Measurements from ENCODE around the gene FER1L5. TPM values are rescaled to one million over a fixed set of nuclear protein-coding genes. Genes with fewer than 3 reads are reported as not detected.

FER1L5 gene
- total and polyA plus RNA-seq, 2 experiments from 2014 or later: 0.18 to 0.76 TPM

DNA sequence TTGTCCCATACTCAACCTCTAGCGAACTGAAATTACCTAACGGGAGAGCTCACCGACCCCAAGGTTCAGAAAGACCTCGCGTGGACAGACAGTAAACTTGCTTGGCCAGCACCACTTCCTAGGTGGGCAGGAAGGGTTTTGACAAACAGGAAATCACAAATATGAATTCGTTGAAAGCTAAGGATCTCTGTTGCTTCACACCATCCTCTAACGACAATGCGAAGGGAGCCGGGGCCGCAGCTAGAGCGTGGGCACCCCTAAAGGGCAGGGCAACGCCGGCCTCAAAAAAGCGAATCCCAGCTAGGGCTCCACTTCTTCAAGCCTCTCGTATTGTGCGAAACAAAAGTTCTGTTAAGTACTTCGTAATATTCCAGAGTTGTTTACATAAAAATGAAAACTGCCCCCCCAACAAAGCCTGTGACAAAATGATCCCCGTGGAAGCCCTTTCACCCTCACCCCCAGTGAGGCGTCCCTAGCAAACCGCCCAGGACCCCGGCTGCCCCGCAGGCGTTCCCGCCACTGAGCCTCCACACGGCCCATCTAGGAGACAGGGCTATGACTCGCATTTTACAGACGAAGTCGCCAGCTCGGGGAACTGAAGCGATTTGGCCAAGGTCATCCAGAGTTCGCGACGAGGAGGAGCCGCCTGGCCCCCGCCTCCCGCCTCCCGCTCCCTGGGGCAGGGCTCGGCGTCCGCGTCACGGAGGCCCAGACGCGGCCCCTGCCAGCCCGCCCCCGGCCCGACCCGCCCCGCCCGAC, 5.0 kb upstream of the FER1L5 start (continued):
- TF ChIP-seq, protein P1, sequence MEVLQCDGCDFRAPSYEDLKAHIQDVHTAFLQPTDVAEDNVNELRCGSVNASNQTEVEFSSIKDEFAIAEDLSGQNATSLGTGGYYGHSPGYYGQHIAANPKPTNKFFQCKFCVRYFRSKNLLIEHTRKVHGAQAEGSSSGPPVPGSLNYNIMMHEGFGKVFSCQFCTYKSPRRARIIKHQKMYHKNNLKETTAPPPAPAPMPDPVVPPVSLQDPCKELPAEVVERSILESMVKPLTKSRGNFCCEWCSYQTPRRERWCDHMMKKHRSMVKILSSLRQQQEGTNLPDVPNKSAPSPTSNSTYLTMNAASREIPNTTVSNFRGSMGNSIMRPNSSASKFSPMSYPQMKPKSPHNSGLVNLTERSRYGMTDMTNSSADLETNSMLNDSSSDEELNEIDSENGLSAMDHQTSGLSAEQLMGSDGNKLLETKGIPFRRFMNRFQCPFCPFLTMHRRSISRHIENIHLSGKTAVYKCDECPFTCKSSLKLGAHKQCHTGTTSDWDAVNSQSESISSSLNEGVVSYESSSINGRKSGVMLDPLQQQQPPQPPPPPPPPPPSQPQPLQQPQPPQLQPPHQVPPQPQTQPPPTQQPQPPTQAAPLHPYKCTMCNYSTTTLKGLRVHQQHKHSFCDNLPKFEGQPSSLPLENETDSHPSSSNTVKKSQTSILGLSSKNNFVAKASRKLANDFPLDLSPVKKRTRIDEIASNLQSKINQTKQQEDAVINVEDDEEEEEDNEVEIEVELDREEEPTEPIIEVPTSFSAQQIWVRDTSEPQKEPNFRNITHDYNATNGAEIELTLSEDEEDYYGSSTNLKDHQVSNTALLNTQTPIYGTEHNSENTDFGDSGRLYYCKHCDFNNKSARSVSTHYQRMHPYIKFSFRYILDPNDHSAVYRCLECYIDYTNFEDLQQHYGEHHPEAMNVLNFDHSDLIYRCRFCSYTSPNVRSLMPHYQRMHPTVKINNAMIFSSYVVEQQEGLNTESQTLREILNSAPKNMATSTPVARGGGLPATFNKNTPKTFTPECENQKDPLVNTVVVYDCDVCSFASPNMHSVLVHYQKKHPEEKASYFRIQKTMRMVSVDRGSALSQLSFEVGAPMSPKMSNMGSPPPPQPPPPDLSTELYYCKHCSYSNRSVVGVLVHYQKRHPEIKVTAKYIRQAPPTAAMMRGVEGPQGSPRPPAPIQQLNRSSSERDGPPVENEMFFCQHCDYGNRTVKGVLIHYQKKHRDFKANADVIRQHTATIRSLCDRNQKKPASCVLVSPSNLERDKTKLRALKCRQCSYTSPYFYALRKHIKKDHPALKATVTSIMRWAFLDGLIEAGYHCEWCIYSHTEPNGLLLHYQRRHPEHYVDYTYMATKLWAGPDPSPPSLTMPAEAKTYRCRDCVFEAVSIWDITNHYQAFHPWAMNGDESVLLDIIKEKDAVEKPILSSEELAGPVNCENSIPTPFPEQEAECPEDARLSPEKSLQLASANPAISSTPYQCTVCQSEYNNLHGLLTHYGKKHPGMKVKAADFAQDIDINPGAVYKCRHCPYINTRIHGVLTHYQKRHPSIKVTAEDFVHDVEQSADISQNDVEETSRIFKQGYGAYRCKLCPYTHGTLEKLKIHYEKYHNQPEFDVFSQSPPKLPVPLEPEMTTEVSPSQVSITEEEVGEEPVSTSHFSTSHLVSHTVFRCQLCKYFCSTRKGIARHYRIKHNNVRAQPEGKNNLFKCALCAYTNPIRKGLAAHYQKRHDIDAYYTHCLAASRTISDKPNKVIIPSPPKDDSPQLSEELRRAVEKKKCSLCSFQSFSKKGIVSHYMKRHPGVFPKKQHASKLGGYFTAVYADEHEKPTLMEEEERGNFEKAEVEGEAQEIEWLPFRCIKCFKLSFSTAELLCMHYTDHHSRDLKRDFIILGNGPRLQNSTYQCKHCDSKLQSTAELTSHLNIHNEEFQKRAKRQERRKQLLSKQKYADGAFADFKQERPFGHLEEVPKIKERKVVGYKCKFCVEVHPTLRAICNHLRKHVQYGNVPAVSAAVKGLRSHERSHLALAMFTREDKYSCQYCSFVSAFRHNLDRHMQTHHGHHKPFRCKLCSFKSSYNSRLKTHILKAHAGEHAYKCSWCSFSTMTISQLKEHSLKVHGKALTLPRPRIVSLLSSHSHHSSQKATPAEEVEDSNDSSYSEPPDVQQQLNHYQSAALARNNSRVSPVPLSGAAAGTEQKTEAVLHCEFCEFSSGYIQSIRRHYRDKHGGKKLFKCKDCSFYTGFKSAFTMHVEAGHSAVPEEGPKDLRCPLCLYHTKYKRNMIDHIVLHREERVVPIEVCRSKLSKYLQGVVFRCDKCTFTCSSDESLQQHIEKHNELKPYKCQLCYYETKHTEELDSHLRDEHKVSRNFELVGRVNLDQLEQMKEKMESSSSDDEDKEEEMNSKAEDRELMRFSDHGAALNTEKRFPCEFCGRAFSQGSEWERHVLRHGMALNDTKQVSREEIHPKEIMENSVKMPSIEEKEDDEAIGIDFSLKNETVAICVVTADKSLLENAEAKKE (CRISPR knock-in tag; IDR thresholded peaks at IDR 0.05): no peak
- TF ChIP-seq POLR2AphosphoS5 (IDR thresholded peaks at IDR 0.05; ENCODE audit: low read depth) (no peak), EZH2 (IDR thresholded peaks at IDR 0.05; ENCODE audit: low read depth, unreplicated experiment) (no peak), STAT1 (IDR thresholded peaks at IDR 0.05; ENCODE audit: unreplicated experiment) (no peak), JUNB (IDR thresholded peaks at IDR 0.05; ENCODE audit: unreplicated experiment) (no peak)
- TF ChIP-seq, protein P2, sequence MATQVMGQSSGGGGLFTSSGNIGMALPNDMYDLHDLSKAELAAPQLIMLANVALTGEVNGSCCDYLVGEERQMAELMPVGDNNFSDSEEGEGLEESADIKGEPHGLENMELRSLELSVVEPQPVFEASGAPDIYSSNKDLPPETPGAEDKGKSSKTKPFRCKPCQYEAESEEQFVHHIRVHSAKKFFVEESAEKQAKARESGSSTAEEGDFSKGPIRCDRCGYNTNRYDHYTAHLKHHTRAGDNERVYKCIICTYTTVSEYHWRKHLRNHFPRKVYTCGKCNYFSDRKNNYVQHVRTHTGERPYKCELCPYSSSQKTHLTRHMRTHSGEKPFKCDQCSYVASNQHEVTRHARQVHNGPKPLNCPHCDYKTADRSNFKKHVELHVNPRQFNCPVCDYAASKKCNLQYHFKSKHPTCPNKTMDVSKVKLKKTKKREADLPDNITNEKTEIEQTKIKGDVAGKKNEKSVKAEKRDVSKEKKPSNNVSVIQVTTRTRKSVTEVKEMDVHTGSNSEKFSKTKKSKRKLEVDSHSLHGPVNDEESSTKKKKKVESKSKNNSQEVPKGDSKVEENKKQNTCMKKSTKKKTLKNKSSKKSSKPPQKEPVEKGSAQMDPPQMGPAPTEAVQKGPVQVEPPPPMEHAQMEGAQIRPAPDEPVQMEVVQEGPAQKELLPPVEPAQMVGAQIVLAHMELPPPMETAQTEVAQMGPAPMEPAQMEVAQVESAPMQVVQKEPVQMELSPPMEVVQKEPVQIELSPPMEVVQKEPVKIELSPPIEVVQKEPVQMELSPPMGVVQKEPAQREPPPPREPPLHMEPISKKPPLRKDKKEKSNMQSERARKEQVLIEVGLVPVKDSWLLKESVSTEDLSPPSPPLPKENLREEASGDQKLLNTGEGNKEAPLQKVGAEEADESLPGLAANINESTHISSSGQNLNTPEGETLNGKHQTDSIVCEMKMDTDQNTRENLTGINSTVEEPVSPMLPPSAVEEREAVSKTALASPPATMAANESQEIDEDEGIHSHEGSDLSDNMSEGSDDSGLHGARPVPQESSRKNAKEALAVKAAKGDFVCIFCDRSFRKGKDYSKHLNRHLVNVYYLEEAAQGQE (IDR thresholded peaks at IDR 0.05; ENCODE audit: unreplicated experiment): no peak
- TF ChIP-seq, protein P3, sequence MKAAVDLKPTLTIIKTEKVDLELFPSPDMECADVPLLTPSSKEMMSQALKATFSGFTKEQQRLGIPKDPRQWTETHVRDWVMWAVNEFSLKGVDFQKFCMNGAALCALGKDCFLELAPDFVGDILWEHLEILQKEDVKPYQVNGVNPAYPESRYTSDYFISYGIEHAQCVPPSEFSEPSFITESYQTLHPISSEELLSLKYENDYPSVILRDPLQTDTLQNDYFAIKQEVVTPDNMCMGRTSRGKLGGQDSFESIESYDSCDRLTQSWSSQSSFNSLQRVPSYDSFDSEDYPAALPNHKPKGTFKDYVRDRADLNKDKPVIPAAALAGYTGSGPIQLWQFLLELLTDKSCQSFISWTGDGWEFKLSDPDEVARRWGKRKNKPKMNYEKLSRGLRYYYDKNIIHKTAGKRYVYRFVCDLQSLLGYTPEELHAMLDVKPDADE (IDR thresholded peaks at IDR 0.05): no peak
